Activated T-cell treated with anti-CD3 and anti-CD28 coated beads, Interleukin-2, amount 50 U/mL, for 24 hours (primary cell): ENCODE measurements around the gene ANKRD39.
"Not testable (repeated sequence)": the region's sequence is repeated elsewhere in the genome, so short reads cannot be mapped to it uniquely, and the experiment has no call there.

Source experiments
- DNase-seq: peaks from one replicate; pipeline ENCODE4 v3.0.0-alpha.2; 2020
- H3K27ac Mint-ChIP-seq: 2 replicates; pipeline ENCODE4 v1.8.0; 2020; ENCODE audit warnings: mild to moderate bottlenecking, mixed read lengths
- H3K27me3 Mint-ChIP-seq: 2 replicates; pipeline ENCODE4 v1.8.0; 2020; ENCODE audit warnings: mixed read lengths
- H3K36me3 Mint-ChIP-seq: 2 replicates; pipeline ENCODE4 v1.8.0; 2020; ENCODE audit warnings: low read depth, mixed read lengths
- H3K4me1 Mint-ChIP-seq: 2 replicates; pipeline ENCODE4 v1.8.0; 2020; ENCODE audit warnings: low read depth, mixed read lengths
- H3K4me3 Mint-ChIP-seq: 2 replicates; pipeline ENCODE4 v1.8.0; 2020; ENCODE audit warnings: mild to moderate bottlenecking, moderate library complexity, mixed read lengths
- H3K9me3 Mint-ChIP-seq: 2 replicates; pipeline ENCODE4 v1.8.0; 2020; ENCODE audit warnings: mixed read lengths

ANKRD39 gene

GRCh38 chr2:96869822-96870625, 12.2 kb upstream of the ANKRD39 start, which contains the start of gene SEMA4C:
Gene SEMA4C (minus strand): TSS chr2:96870080. CDS start chr2:96867886, 2,194 bp downstream.
- peaks cover 56% of the 10 kb centered on the region for H3K4me1 Mint-ChIP-seq
- peak within 1 kb of the TSS; percentile 82 for H3K4me3 Mint-ChIP-seq
- peaks cover 9% of the 10 kb centered on the region for H3K36me3 Mint-ChIP-seq
- H3K9me3 Mint-ChIP-seq = no peaks in the 10 kb centered on the region
- peak within 1 kb of the TSS; percentile 72 for H3K27ac Mint-ChIP-seq
- H3K27me3 Mint-ChIP-seq = peaks cover 7% of the 10 kb centered on the region
- DNase-seq = peak; percentile 76

- Mint-ChIP-seq H3K36me3 (peaks cover 14% of the 10 kb centered on the region), H3K9me3 (no peaks in the 10 kb centered on the region), H3K27ac (no peak overlapping the region), H3K4me3 (peak overlapping the region; percentile 49), H3K4me1 (peaks cover 50% of the 10 kb centered on the region), H3K27me3 (peaks cover 7% of the 10 kb centered on the region)
- DNase-seq = peak; percentile 51
Observed at GRCh38 chr2:96869281-96869821, 11.5 kb upstream of the ANKRD39 start.

GRCh38 chr2:96868555-96869280, 10.9 kb upstream of the ANKRD39 start:
- peak overlapping the region; percentile 86 for H3K27ac Mint-ChIP-seq
- peaks cover 7% of the 10 kb centered on the region for H3K27me3 Mint-ChIP-seq
- H3K36me3 Mint-ChIP-seq = peaks cover 19% of the 10 kb centered on the region
- peak; percentile 76 for DNase-seq
- no peaks in the 10 kb centered on the region for H3K9me3 Mint-ChIP-seq
- H3K4me3 Mint-ChIP-seq = peak overlapping the region; percentile 82
- H3K4me1 Mint-ChIP-seq = peaks cover 44% of the 10 kb centered on the region

GRCh38 chr2:96867756-96868554, 10.1 kb upstream of the ANKRD39 start:
- H3K27me3 Mint-ChIP-seq = peaks cover 7% of the 10 kb centered on the region

GRCh38 chr2:96866986-96867755, 9.4 kb upstream of the ANKRD39 start:
- peaks cover 29% of the 10 kb centered on the region for H3K4me1 Mint-ChIP-seq
- H3K4me3 Mint-ChIP-seq = peak overlapping the region; percentile 82
- no peak for DNase-seq
- H3K9me3 Mint-ChIP-seq = no peaks in the 10 kb centered on the region
- peaks cover 7% of the 10 kb centered on the region for H3K27me3 Mint-ChIP-seq
- H3K36me3 Mint-ChIP-seq = peaks cover 31% of the 10 kb centered on the region
- peak overlapping the region; percentile 86 for H3K27ac Mint-ChIP-seq

More at GRCh38 chr2:96867756-96868554, 10.1 kb upstream of the ANKRD39 start:
- Mint-ChIP-seq H3K9me3 (no peaks in the 10 kb centered on the region), H3K4me1 (peaks cover 36% of the 10 kb centered on the region), H3K36me3 (peaks cover 26% of the 10 kb centered on the region), H3K27ac (peak overlapping the region; percentile 86), H3K4me3 (peak overlapping the region; percentile 82)
- peak; percentile 54 for DNase-seq

- Mint-ChIP-seq H3K4me1 (peaks cover 29% of the 10 kb centered on the region), H3K4me3 (peak overlapping the region; percentile 82), H3K9me3 (no peaks in the 10 kb centered on the region), H3K27ac (peak overlapping the region; percentile 69), H3K36me3 (peaks cover 36% of the 10 kb centered on the region), H3K27me3 (peaks cover 7% of the 10 kb centered on the region)
- no peak for DNase-seq
Observed at GRCh38 chr2:96866586-96866985, 8.8 kb upstream of the ANKRD39 start.

- Mint-ChIP-seq H3K9me3 (no peaks in the 10 kb centered on the region), H3K4me3 (no peak overlapping the region), H3K36me3 (peaks cover 41% of the 10 kb centered on the region), H3K27ac (no peak overlapping the region), H3K27me3 (peaks cover 7% of the 10 kb centered on the region), H3K4me1 (peaks cover 28% of the 10 kb centered on the region)
- DNase-seq = no peak
Observed at GRCh38 chr2:96866149-96866548, 8.3 kb upstream of the ANKRD39 start.

GRCh38 chr2:96865654-96866053, 7.8 kb upstream of the ANKRD39 start:
- Mint-ChIP-seq H3K4me1 (peaks cover 24% of the 10 kb centered on the region), H3K9me3 (no peaks in the 10 kb centered on the region), H3K36me3 (peaks cover 41% of the 10 kb centered on the region), H3K4me3 (no peak overlapping the region), H3K27me3 (peaks cover 4% of the 10 kb centered on the region), H3K27ac (peak overlapping the region; percentile 60)
- DNase-seq = no peak

GRCh38 chr2:96864343-96865091, 6.7 kb upstream of the ANKRD39 start:
- DNase-seq = no peak

GRCh38 chr2:96863575-96864342, 5.9 kb upstream of the ANKRD39 start:
- no peak for DNase-seq
- Mint-ChIP-seq H3K9me3 (no peaks in the 10 kb centered on the region), H3K4me1 (peaks cover 37% of the 10 kb centered on the region), H3K27me3 (no peaks in the 10 kb centered on the region), H3K36me3 (peaks cover 49% of the 10 kb centered on the region), H3K4me3 (no peak overlapping the region), H3K27ac (no peak overlapping the region)

More at GRCh38 chr2:96864343-96865091, 6.7 kb upstream of the ANKRD39 start:
- Mint-ChIP-seq H3K36me3 (peaks cover 49% of the 10 kb centered on the region), H3K4me1 (peaks cover 29% of the 10 kb centered on the region), H3K27me3 (no peaks in the 10 kb centered on the region), H3K4me3 (no peak overlapping the region), H3K27ac (no peak overlapping the region), H3K9me3 (no peaks in the 10 kb centered on the region)

GRCh38 chr2:96863056-96863455, 5.2 kb upstream of the ANKRD39 start:
- H3K4me1 Mint-ChIP-seq = peaks cover 36% of the 10 kb centered on the region
- not testable (repeated sequence) for H3K9me3 Mint-ChIP-seq, DNase-seq, H3K4me3 Mint-ChIP-seq, H3K27me3 Mint-ChIP-seq, H3K27ac Mint-ChIP-seq
- peaks cover 49% of the 10 kb centered on the region for H3K36me3 Mint-ChIP-seq

GRCh38 chr2:96861074-96861473, 3.3 kb upstream of the ANKRD39 start:
- Mint-ChIP-seq H3K27ac (no peak overlapping the region), H3K4me3 (no peak overlapping the region), H3K9me3 (no peaks in the 10 kb centered on the region), H3K4me1 (peaks cover 33% of the 10 kb centered on the region), H3K27me3 (no peaks in the 10 kb centered on the region), H3K36me3 (peaks cover 55% of the 10 kb centered on the region)
- DNase-seq = no peak
